Measurements from ENCODE around the gene FOXK2.
"Not testable (repeated sequence)": the region's sequence is repeated elsewhere in the genome, so short reads cannot be mapped to it uniquely, and the experiment has no call there.

The FOXK2 gene

GRCh38 chr17:82503094-82503727 is 16.3 kb upstream of the FOXK2 start:
- Histone ChIP-seq H3K27ac (no peak overlapping the region), H3K4me3 (no peak overlapping the region)
- no peak for TF ChIP-seq CTCF (IDR thresholded peaks at IDR 0.05)
- no peak for DNase-seq (ENCODE audit: low spot score)

GRCh38 chr17:82503728-82504308 is 15.7 kb upstream of the FOXK2 start:
- DNase-seq (ENCODE audit: low spot score) = no peak
- no peak for TF ChIP-seq CTCF (IDR thresholded peaks at IDR 0.05)
- H3K4me3 ChIP-seq = no peak overlapping the region
- no peak overlapping the region for H3K27ac ChIP-seq

- Histone ChIP-seq H3K27ac (no peak overlapping the region), H3K4me3 (no peak overlapping the region)
- no peak for DNase-seq (ENCODE audit: low spot score)
- no peak for TF ChIP-seq CTCF (IDR thresholded peaks at IDR 0.05)
Observed at GRCh38 chr17:82505296-82505695, 14.2 kb upstream of the FOXK2 start.

- H3K27ac ChIP-seq; DNase-seq (ENCODE audit: low spot score); H3K4me3 ChIP-seq: not testable (repeated sequence)
Observed at GRCh38 chr17:82506402-82506801, 13.1 kb upstream of the FOXK2 start.

- no peak for DNase-seq (ENCODE audit: low spot score)
- no peak overlapping the region for H3K4me3 ChIP-seq
- no peak for TF ChIP-seq CTCF (IDR thresholded peaks at IDR 0.05)
- H3K27ac ChIP-seq = no peak overlapping the region
Observed at GRCh38 chr17:82507631-82508175, 11.8 kb upstream of the FOXK2 start.

GRCh38 chr17:82511642-82512041 is 7.9 kb upstream of the FOXK2 start:
- not testable (repeated sequence) for H3K27ac ChIP-seq

GRCh38 chr17:82513864-82514263 is 5.7 kb upstream of the FOXK2 start:
- not testable (repeated sequence) for H3K27ac ChIP-seq; H3K4me3 ChIP-seq; DNase-seq (ENCODE audit: low spot score)

More at GRCh38 chr17:82511642-82512041, 7.9 kb upstream of the FOXK2 start:
- not testable (repeated sequence) for DNase-seq (ENCODE audit: low spot score); H3K4me3 ChIP-seq

GRCh38 chr17:82517230-82517865 is 2.2 kb upstream of the FOXK2 start:
- Histone ChIP-seq H3K27ac (no peak overlapping the region), H3K4me3 (no peak overlapping the region)
- DNase-seq (ENCODE audit: low spot score) = no peak
- TF ChIP-seq CTCF (IDR thresholded peaks at IDR 0.05) = no peak
